Measurements from ENCODE around the gene DRICH1.
A peak's percentile ranks its signal among the peaks of the same experiment; 100 is the strongest.
"Not testable (repeated sequence)": the region's sequence is repeated elsewhere in the genome, so short reads cannot be mapped to it uniquely, and the experiment has no call there.

DRICH1 gene

GRCh38 chr22:23649071-23649501, 17.0 kb upstream of the DRICH1 start:
- no peak for DNase-seq (ENCODE audit: low spot score)

- DNase-seq (ENCODE audit: low spot score), result not testable (repeated sequence)
Observed at GRCh38 chr22:23646526-23646925, 14.4 kb upstream of the DRICH1 start.

- DNase-seq (ENCODE audit: low spot score), result not testable (repeated sequence)
Observed at GRCh38 chr22:23640206-23640605, 8.1 kb upstream of the DRICH1 start.

GRCh38 chr22:23639661-23640060, 7.5 kb upstream of the DRICH1 start:
- DNase-seq (ENCODE audit: low spot score), result no peak

- no peak for DNase-seq (ENCODE audit: low spot score)
Observed at GRCh38 chr22:23638611-23639010, 6.5 kb upstream of the DRICH1 start.

- DNase-seq (ENCODE audit: low spot score), result not testable (repeated sequence)
Observed at GRCh38 chr22:23635291-23635690, 3.2 kb upstream of the DRICH1 start.

- not testable (repeated sequence) for DNase-seq (ENCODE audit: low spot score)
Observed at GRCh38 chr22:23628056-23628743, 3.9 kb downstream of the DRICH1 start.

- DNase-seq (ENCODE audit: low spot score), result peak; percentile 31
Observed at GRCh38 chr22:23627401-23628055, 4.6 kb downstream of the DRICH1 start.

GRCh38 chr22:23626286-23626975, 5.7 kb downstream of the DRICH1 start:
- DNase-seq (ENCODE audit: low spot score), result no peak

GRCh38 chr22:23622634-23623033, 9.5 kb downstream of the DRICH1 start:
- DNase-seq (ENCODE audit: low spot score), result no peak

GRCh38 chr22:23621916-23622315, 10.2 kb downstream of the DRICH1 start:
- DNase-seq (ENCODE audit: low spot score), result not testable (repeated sequence)

GRCh38 chr22:23621082-23621780, 10.9 kb downstream of the DRICH1 start:
- no peak for DNase-seq (ENCODE audit: low spot score)

- DNase-seq (ENCODE audit: low spot score), result no peak
Observed at GRCh38 chr22:23613193-23613972, 18.7 kb downstream of the DRICH1 start.

GRCh38 chr22:23609983-23610781, 21.9 kb downstream of the DRICH1 start:
- no peak for DNase-seq (ENCODE audit: low spot score)

GRCh38 chr22:23608583-23608982, 23.5 kb downstream of the DRICH1 start:
- no peak for DNase-seq (ENCODE audit: low spot score)

GRCh38 chr22:23606204-23607131, 25.7 kb downstream of the DRICH1 start:
- DNase-seq (ENCODE audit: low spot score), result no peak

- DNase-seq (ENCODE audit: low spot score), result peak; percentile 70
Observed at GRCh38 chr22:23604939-23605712, 27.0 kb downstream of the DRICH1 start.

GRCh38 chr22:23603266-23603665, 28.9 kb downstream of the DRICH1 start:
- no peak for DNase-seq (ENCODE audit: low spot score)

All from HuH-7 (cell line).